Tibial artery (tissue), 4 donors: Measurements from ENCODE around the gene TMEM52.
"Not testable (repeated sequence)": the region's sequence is repeated elsewhere in the genome, so short reads cannot be mapped to it uniquely, and the experiment has no call there.

Source experiments
- DNase-seq, 2 donors: peaks; one replicate each; pipeline ENCODE4 v3.0.0-alpha.2; 2019
- H3K27ac ChIP-seq, 2 donors: fragments of 200-600 bp; sonication (generic) in 1 of 2; 1 replicate in 1 of 2; 2 replicates in 1 of 2; pipeline ENCODE4 v1.5.1; 2018 to 2019; ENCODE audit warnings: mild to moderate bottlenecking in 1 of 2
- H3K27me3 ChIP-seq, 2 donors: fragments of 200-600 bp; sonication (generic) in 1 of 2; one replicate each; pipeline versions ENCODE4 v1.5.1 to v1.6.0; 2016 to 2019
- H3K36me3 ChIP-seq, 3 donors: fragments of 200-600 bp; sonication (generic) in 2 of 3; one replicate each; pipeline ENCODE4 v1.5.1; 2016 to 2019; ENCODE audit warnings: mild to moderate bottlenecking in 2 of 3
- H3K4me1 ChIP-seq, 4 donors: fragments of 200-600 bp; sonication (generic) in 2 of 4; 1 replicate in 3 of 4; 2 replicates in 1 of 4; pipeline ENCODE4 v1.5.1; 2016 to 2019
- H3K4me3 ChIP-seq, 2 donors: fragments of 200-600 bp; sonication (generic) in 1 of 2; 1 replicate in 1 of 2; 2 replicates in 1 of 2; pipeline ENCODE4 v1.5.1; 2018 to 2019; ENCODE audit warnings: mild to moderate bottlenecking in 2 of 2
- H3K9me3 ChIP-seq, 3 donors: fragments of 200-600 bp; sonication (generic) in 1 of 3; one replicate each; pipeline ENCODE4 v1.5.1; 2016 to 2019
- CTCF ChIP-seq, 2 experiments: fragments of 200-600 bp in 1 of 2; fragments of 450-650 bp in 1 of 2; IDR thresholded peaks; one replicate each; pipeline ENCODE4 v1.5.1; 2017 to 2019; ENCODE audit warnings: antibody characterized with exemption in 2 of 2, mild to moderate bottlenecking in 1 of 2, moderate library complexity in 1 of 2
- intact Hi-C: fragments of 100-400 bp; cut with DNase I; formaldehyde crosslinking; loops from one replicate; pipeline ENCODE4 v1.15.0; 2023; ENCODE audit warnings: low total_unique reads

The TMEM52 gene

GRCh38 chr1:1889090-1889750 lies 29.9 kb downstream of the TMEM52 start:
- DNase-seq: no peak
- Histone ChIP-seq H3K4me3 (peak overlapping the region; percentile 90 to 95), H3K27ac (peak overlapping the region; percentile 92 to 96), H3K27me3 (no peaks in the 10 kb centered on the region), H3K9me3 (no peaks in the 10 kb centered on the region), H3K36me3 (no peaks in the 10 kb centered on the region), H3K4me1 (peaks cover 0 to 64% (median 35%) of the 10 kb centered on the region in 4 donors)
- no peak for TF ChIP-seq CTCF (IDR thresholded peaks at IDR 0.05)
- intact Hi-C loops: no loop called here

DNA sequence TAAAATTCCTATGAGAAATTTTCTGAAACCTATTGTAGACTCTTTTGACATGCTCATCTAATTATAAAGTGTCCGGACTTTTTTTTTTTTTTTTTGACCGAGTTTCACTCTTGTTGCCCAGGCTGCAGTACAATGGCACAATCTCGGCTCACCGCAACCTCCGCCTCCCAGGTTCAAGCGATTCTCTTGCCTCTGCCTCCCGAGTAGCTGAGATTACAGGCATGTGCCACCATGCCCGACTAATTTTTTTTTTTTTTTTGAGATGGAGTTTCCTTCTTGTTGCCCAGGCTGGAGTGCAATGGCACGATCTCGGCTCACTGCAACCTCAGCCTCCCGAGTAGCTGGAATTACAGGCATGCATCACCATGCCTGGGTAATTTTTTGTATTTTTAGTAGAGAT lies 35.2 kb downstream of the TMEM52 start:
- DNase-seq, H3K9me3 ChIP-seq, H3K4me3 ChIP-seq, H3K36me3 ChIP-seq, H3K27me3 ChIP-seq, intact Hi-C loops: not testable (repeated sequence)
- Histone ChIP-seq H3K4me1 (peaks cover 0 to 89% (median 45%) of the 10 kb centered on the region in 4 donors), H3K27ac (peak overlapping the region in 1 of 2 donors; percentile 48)

DNA sequence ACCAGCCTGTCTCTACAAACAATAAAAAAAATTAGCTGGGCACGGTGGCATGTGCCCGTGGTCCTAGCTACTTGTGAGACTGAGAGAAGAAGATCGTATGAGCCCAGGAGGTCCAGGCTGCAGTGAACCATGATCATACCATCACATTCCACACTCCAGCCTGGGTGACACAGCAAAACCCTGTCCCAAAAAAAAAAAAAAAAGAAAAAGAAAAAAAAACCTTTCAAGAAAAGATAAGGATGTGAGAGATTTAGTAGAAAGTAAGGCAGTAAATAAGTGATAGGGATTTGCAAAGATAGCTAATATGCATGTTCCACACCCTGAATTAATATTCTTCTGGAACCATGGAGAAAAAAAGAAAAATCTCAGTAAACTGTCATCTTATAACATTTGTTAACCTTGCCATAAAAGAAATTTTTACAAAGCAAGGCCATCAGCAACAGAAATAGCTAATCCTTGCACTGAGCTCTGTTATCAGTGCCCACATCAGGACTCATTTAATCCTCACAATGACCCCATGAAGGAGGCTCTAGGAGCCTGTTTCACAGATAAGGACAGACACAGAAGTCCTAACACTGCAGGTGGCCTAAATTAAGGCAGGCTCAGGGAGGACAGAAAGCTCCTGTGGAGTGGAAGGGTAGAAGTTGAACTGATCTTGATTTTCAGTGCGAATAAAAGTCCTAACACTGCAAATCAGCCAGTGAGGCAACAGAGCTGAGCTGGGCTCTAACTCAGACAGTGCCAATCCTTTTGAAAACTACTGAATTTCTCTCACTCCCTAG lies 35.8 kb downstream of the TMEM52 start:
- no peak for TF ChIP-seq CTCF (IDR thresholded peaks at IDR 0.05)
- Histone ChIP-seq H3K4me1 (peaks cover 0 to 89% (median 44%) of the 10 kb centered on the region in 4 donors), H3K9me3 (no peaks in the 10 kb centered on the region), H3K36me3 (no peaks in the 10 kb centered on the region), H3K27ac (peak overlapping the region in 1 of 2 donors; percentile 48), H3K4me3 (no peak overlapping the region), H3K27me3 (no peaks in the 10 kb centered on the region)
- intact Hi-C loops: no loop called here
- DNase-seq: no peak

- no peak overlapping the region for H3K4me3 ChIP-seq
- H3K27ac ChIP-seq: no peak overlapping the region
- no peaks in the 10 kb centered on the region for H3K27me3 ChIP-seq
- H3K9me3 ChIP-seq: no peaks in the 10 kb centered on the region
- intact Hi-C loops: no loop called here
- H3K4me1 ChIP-seq: peaks cover 0 to 89% (median 41%) of the 10 kb centered on the region in 4 donors
- no peak for TF ChIP-seq CTCF (IDR thresholded peaks at IDR 0.05)
- no peaks in the 10 kb centered on the region for H3K36me3 ChIP-seq
- no peak for DNase-seq
Observed at GRCh38 chr1:1881727-1882126, 37.4 kb downstream of the TMEM52 start.

- DNase-seq: no peak
- H3K9me3 ChIP-seq: no peaks in the 10 kb centered on the region
- H3K4me1 ChIP-seq: peaks cover 0 to 89% (median 46%) of the 10 kb centered on the region in 4 donors
- H3K27ac ChIP-seq: no peak overlapping the region
- intact Hi-C loops: no loop called here
- peaks cover 0 to 8% (median 7%) of the 10 kb centered on the region in 3 donors for H3K36me3 ChIP-seq
- no peak overlapping the region for H3K4me3 ChIP-seq
- TF ChIP-seq CTCF (IDR thresholded peaks at IDR 0.05): no peak
- no peaks in the 10 kb centered on the region for H3K27me3 ChIP-seq
Observed at GRCh38 chr1:1880617-1881312, 38.3 kb downstream of the TMEM52 start.

GRCh38 chr1:1879942-1880341 lies 39.1 kb downstream of the TMEM52 start:
- Histone ChIP-seq H3K27ac (no peak overlapping the region), H3K4me3 (no peak overlapping the region), H3K36me3 (peaks cover 0 to 8% (median 7%) of the 10 kb centered on the region in 3 donors), H3K4me1 (peaks cover 0 to 97% (median 48%) of the 10 kb centered on the region in 4 donors), H3K27me3 (no peaks in the 10 kb centered on the region), H3K9me3 (no peaks in the 10 kb centered on the region)
- intact Hi-C loops: no loop called here
- no peak for TF ChIP-seq CTCF (IDR thresholded peaks at IDR 0.05)
- no peak for DNase-seq
